Muscle layer of colon (tissue), 2 donors: ENCODE data around the gene COMP.
A peak's percentile ranks its signal among the peaks of the same experiment; 100 is the strongest.
"Not testable (repeated sequence)": the region's sequence is repeated elsewhere in the genome, so short reads cannot be mapped to it uniquely, and the experiment has no call there.

Source experiments
- H3K27ac ChIP-seq: one replicate; pipeline ENCODE4 v1.7.0; 2013; ENCODE audit warnings: low read depth, mild to moderate bottlenecking, low read length, moderate library complexity
- H3K27me3 ChIP-seq, 2 donors: one replicate each; pipeline ENCODE4 v1.7.0; 2013; ENCODE audit warnings: low read length in 2 of 2, mild to moderate bottlenecking in 2 of 2; ENCODE audit not compliant: insufficient read depth in 2 of 2, control insufficient read depth in 1 of 2
- H3K36me3 ChIP-seq: one replicate; pipeline ENCODE4 v1.7.0; 2013; ENCODE audit warnings: mild to moderate bottlenecking, low read length; ENCODE audit not compliant: insufficient read depth
- H3K4me1 ChIP-seq: one replicate; pipeline ENCODE4 v1.7.0; 2013; ENCODE audit warnings: mild to moderate bottlenecking, low read length; ENCODE audit not compliant: insufficient read depth
- H3K4me3 ChIP-seq, 2 donors: one replicate each; pipeline ENCODE4 v1.7.0; 2013; ENCODE audit warnings: low read length in 2 of 2, low read depth in 1 of 2, mild to moderate bottlenecking in 1 of 2, moderate library complexity in 1 of 2
- H3K9ac ChIP-seq: one replicate; pipeline ENCODE4 v1.7.0; 2013; ENCODE audit warnings: low read length
- H3K9me3 ChIP-seq: one replicate; pipeline ENCODE4 v1.7.0; 2013; ENCODE audit warnings: mild to moderate bottlenecking, low read length
- donor health status: abdominal sarcoma.
- donor health status: Adenocarcinoma of cecum.

COMP gene

DNA sequence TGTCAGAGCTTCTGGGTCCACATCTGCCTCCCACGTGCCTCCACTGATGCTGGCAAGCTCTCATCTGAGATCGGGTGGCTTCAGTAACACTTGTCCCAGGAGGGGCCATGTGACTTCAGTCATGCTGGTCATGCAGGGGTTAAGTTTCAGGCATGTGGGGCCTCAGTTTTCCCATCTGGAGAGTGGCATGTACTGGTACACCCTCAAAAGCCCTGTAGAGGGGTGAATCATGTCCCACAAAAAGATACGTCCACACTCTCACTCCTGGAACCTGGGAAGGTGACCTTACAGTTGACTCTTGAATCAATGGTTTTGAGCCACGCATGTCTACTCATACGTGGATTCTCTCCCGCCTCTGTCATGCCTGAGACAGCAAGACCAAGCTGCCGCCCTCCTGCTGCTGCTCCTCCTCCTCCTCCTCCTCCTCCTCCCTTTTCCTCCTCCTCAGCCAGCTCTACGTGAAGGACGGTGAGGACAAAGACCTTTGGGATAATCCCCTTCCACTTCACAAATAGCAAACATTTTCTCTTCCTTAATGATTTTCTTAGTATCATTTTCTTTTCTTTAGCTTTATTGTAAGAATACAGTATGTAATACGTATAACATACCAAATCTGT is 53.7 kb downstream of the COMP start:
- Histone ChIP-seq H3K27ac (no peak overlapping the region), H3K9ac (no peak overlapping the region)

DNA sequence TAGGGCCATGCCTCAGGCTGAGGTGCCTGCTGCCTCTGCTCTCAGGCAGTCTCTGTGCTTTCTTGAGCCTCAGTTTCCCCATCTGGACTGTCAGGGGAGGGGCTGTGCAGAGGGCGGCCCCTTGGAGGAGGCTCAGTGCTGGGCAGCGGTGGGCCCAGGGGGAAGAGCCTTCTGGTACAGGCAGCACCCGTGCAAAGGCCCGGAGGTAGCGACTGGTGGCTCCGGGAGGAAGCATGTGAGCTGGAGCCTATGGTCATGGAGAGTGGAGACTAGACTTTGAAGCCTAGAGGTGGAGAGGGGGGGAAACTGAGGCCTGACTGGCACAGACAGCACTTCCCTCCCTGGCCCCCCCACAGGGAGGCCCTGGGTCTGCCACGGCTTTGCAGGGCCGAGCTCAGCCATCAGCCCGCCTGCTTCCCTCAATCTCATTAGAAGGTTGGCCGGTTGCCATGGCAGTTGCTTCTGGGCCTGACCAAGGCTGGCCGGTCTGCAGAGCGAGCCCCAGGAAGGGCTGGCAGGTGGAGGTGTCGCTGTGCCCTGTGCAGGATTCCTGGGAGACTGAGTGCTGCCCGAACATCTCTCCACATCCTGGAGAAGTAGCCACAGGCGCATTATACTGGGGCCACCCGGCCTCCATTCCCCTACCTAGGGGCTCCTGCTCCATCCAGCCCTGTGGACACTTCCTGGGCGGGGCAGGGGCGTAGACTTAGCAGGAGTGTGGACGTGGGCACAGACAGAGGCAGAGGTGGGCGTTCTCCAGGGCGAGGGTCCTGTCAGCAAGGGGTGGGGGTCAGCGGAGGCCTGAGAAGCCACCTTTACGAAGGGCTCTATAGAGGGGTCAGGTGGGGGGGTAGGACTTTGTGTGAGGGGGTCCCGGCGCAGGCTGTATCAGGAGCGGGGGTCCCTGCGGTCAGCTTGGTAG is 54.4 kb downstream of the COMP start:
- Histone ChIP-seq H3K36me3 (no peaks in the 10 kb centered on the region), H3K27ac (no peak overlapping the region), H3K4me1 (peaks cover 18% of the 10 kb centered on the region)

More for the DNA sequence above, 53.7 kb downstream of the COMP start:
- H3K27me3 ChIP-seq: no peaks in the 10 kb centered on the region
- H3K9me3 ChIP-seq: no peaks in the 10 kb centered on the region
- no peaks in the 10 kb centered on the region for H3K36me3 ChIP-seq
- H3K4me1 ChIP-seq: peaks cover 18% of the 10 kb centered on the region
- H3K4me3 ChIP-seq: no peak overlapping the region

DNA sequence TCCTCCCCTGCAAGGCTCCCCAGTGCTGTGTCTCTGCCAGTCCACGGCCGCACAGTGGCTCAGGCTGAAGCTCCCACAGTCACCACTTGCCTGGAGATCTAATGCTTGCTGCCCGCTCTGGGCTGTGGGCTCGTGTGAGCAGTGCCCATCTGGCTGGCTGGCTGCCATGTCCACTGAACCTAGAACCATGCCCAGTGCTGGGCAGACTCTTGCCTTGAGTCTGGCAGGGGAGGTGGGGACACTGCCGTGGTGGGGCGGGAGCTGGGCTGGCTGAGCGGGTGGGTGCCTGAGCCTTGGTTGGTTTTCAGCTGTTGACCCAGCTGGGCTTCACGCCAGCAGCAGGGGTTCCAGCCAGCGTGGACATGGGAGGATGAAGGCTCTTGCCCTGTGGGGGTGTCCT is 55.4 kb downstream of the COMP start:
- H3K4me1 ChIP-seq: peaks cover 18% of the 10 kb centered on the region
- no peaks in the 10 kb centered on the region for H3K27me3 ChIP-seq
- no peak overlapping the region for H3K27ac ChIP-seq
- no peaks in the 10 kb centered on the region for H3K9me3 ChIP-seq
- H3K4me3 ChIP-seq: no peak overlapping the region
- H3K36me3 ChIP-seq: no peaks in the 10 kb centered on the region
- no peak overlapping the region for H3K9ac ChIP-seq

More for the DNA sequence above, 54.4 kb downstream of the COMP start:
- Histone ChIP-seq H3K27me3 (no peaks in the 10 kb centered on the region), H3K4me3 (no peak overlapping the region), H3K9ac (no peak overlapping the region), H3K9me3 (no peaks in the 10 kb centered on the region)

DNA sequence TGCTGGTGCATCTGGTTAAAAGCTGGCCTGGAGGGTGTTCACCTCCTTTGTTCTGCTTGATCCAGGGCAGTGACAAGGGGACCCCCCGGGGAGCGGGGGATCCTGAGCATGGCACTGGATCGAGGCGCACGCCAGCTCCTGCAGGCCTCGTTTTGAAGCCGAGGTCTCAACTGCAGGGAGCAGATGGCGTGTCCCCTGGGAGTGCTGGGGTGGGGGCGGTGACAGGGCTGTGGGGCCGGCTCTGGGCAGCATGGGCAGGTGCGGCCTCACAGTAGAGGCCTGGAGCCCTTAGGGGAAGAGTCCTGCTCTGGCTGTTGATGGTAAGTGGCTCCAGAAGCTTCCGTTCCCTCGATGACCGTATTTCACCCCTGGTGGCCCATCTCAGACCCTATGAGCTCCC is 55.8 kb downstream of the COMP start:
- Histone ChIP-seq H3K9ac (no peak overlapping the region), H3K36me3 (no peaks in the 10 kb centered on the region)

DNA sequence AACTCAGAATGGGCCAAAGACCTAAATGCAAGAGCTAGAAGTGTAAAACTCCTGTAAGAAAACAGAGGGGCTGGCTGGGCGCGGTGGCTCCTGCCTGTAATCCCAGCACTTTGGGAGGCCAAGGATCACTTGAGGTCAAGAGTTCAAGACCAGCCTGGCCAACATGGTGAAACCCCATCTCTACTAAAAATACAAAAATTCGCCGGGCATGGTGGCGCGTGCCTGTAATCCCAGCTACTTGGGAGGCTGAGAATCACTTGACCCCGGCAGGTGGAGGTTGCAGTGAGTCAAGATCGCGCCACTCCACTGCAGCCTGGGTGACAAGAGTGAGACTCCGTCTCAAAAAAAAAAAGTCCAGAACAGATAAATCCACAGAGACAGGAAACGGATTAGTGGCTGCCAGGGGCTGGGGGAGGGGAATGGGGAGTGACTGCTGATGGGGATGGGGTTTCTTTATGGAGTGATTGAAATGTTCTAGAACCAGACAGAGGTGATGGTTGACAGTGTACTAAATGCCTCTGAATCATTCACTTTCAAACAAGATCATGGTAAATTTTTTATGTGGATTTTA is 57.3 kb downstream of the COMP start:
- H3K4me1 ChIP-seq: peaks cover 18% of the 10 kb centered on the region
- H3K36me3 ChIP-seq, H3K9me3 ChIP-seq, H3K9ac ChIP-seq, H3K4me3 ChIP-seq, H3K27me3 ChIP-seq: not testable (repeated sequence)
- H3K27ac ChIP-seq: peak overlapping the region; percentile 80

More for the DNA sequence above, 55.8 kb downstream of the COMP start:
- Histone ChIP-seq H3K9me3 (no peaks in the 10 kb centered on the region), H3K4me3 (no peak overlapping the region), H3K27me3 (no peaks in the 10 kb centered on the region), H3K4me1 (peaks cover 18% of the 10 kb centered on the region), H3K27ac (no peak overlapping the region)

DNA sequence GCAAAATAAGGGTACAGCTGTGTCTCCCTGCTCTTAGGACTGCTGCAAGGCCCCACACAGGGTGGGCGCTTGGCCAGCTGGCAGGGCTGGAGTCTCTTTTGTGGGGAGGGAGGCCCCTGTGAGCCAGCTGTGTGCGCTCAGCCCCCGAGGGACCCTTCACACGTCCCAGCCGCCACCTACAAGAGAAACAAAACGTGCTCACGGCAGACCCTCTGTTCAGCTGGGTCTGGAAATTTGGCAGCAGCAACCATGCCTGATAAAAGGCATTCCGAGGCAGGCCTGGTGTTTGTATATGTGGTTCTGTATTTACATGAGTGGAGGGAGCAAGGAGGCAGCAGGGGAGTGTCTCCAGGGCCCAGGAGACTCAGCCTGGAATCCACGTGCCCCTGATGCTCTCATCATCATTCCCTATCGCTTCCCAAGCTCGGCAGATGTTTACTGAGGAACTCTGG is 57.9 kb downstream of the COMP start:
- no peak overlapping the region for H3K9ac ChIP-seq
- H3K36me3 ChIP-seq: no peaks in the 10 kb centered on the region

More for the DNA sequence above, 57.9 kb downstream of the COMP start:
- H3K9me3 ChIP-seq: no peaks in the 10 kb centered on the region
- no peak overlapping the region for H3K4me3 ChIP-seq
- peak overlapping the region; percentile 80 for H3K27ac ChIP-seq
- no peaks in the 10 kb centered on the region for H3K27me3 ChIP-seq
- H3K4me1 ChIP-seq: peaks cover 18% of the 10 kb centered on the region
